Measurements from ENCODE around the gene CRYZL1.

- TF ChIP-seq, protein P1, sequence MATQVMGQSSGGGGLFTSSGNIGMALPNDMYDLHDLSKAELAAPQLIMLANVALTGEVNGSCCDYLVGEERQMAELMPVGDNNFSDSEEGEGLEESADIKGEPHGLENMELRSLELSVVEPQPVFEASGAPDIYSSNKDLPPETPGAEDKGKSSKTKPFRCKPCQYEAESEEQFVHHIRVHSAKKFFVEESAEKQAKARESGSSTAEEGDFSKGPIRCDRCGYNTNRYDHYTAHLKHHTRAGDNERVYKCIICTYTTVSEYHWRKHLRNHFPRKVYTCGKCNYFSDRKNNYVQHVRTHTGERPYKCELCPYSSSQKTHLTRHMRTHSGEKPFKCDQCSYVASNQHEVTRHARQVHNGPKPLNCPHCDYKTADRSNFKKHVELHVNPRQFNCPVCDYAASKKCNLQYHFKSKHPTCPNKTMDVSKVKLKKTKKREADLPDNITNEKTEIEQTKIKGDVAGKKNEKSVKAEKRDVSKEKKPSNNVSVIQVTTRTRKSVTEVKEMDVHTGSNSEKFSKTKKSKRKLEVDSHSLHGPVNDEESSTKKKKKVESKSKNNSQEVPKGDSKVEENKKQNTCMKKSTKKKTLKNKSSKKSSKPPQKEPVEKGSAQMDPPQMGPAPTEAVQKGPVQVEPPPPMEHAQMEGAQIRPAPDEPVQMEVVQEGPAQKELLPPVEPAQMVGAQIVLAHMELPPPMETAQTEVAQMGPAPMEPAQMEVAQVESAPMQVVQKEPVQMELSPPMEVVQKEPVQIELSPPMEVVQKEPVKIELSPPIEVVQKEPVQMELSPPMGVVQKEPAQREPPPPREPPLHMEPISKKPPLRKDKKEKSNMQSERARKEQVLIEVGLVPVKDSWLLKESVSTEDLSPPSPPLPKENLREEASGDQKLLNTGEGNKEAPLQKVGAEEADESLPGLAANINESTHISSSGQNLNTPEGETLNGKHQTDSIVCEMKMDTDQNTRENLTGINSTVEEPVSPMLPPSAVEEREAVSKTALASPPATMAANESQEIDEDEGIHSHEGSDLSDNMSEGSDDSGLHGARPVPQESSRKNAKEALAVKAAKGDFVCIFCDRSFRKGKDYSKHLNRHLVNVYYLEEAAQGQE (IDR thresholded peaks at IDR 0.05; ENCODE audit: insufficient read depth in 1 of 2, low read depth in 2 of 2, low read length in 1 of 2) = no peak
- no peak for TF ChIP-seq POLR2AphosphoS5 (IDR thresholded peaks at IDR 0.05; ENCODE audit: low read depth, low read length)
These were observed 79.2 kb downstream of the CRYZL1 start for GRCh38 chr21:33562389-33562788.
